ENCODE measurements around the gene KRT16. TPM values are rescaled to one million over a fixed set of nuclear protein-coding genes. Genes with fewer than 3 reads are reported as not detected.
"Not testable (repeated sequence)": the region's sequence is repeated elsewhere in the genome, so short reads cannot be mapped to it uniquely, and the experiment has no call there.

Gene KRT16
- total and polyA plus RNA-seq, 2 experiments from 2014 or later = 0.90 to 2.5 TPM

- Histone ChIP-seq H3K9me3 (ENCODE audit: low read depth) (no peaks in the 10 kb centered on the region), H3K4me1 (ENCODE audit: insufficient read depth) (no peaks in the 10 kb centered on the region), H3K9me2 (ENCODE audit: insufficient read depth) (no peaks in the 10 kb centered on the region), H3K79me2 (ENCODE audit: insufficient read depth) (no peaks in the 10 kb centered on the region), H2AFZ (no peak overlapping the region), H3K9ac (no peak overlapping the region), H3K27me3 (replicated peaks; ENCODE audit: insufficient read depth) (no peaks in the 10 kb centered on the region; the same call in 1 of the 2 replicates), H4K20me1 (ENCODE audit: insufficient read depth) (no peaks in the 10 kb centered on the region), H3K36me3 (ENCODE audit: low read depth) (no peaks in the 10 kb centered on the region), H3K4me3 (no peak overlapping the region), H3K27ac (no peak overlapping the region), H3F3A (ENCODE audit: insufficient read depth) (no peaks in the 10 kb centered on the region), H3K4me2 (ENCODE audit: unreplicated experiment) (no peak overlapping the region)
- no peak for DNase-seq
- 87 to 88% methylated on average over 15 of the region's 15 CpGs for WGBS, 2 experiments (ENCODE audit: low coverage in 1 of 2, low lambda C conversion rate in 2 of 2, missing lambda C conversion rate in 2 of 2)
- in situ Hi-C loops (cut with MboI) = no loop called here
- no peak for TF ChIP-seq EZH2phosphoT487 (IDR thresholded peaks at IDR 0.05; ENCODE audit: insufficient read depth, low read depth)
- TF ChIP-seq EZH2 (IDR thresholded peaks at IDR 0.05; ENCODE audit: insufficient read depth, poor library complexity, severe bottlenecking) = no peak
Observed at GRCh38 chr17:41631898-41632285, 19.3 kb upstream of the KRT16 start.

GRCh38 chr17:41631025-41631897 is 18.7 kb upstream of the KRT16 start:
- no peaks in the 10 kb centered on the region for H3K79me2 ChIP-seq (ENCODE audit: insufficient read depth)
- H4K20me1 ChIP-seq (ENCODE audit: insufficient read depth) = no peaks in the 10 kb centered on the region
- no peaks in the 10 kb centered on the region; the same call in 1 of the 2 replicates for H3K27me3 ChIP-seq (replicated peaks; ENCODE audit: insufficient read depth)
- H3K36me3 ChIP-seq (ENCODE audit: low read depth) = no peaks in the 10 kb centered on the region
- no peaks in the 10 kb centered on the region for H3K9me2 ChIP-seq (ENCODE audit: insufficient read depth)
- H2AFZ ChIP-seq = no peak overlapping the region
- no peaks in the 10 kb centered on the region for H3K4me1 ChIP-seq (ENCODE audit: insufficient read depth)
- no peak overlapping the region for H3K27ac ChIP-seq
- in situ Hi-C loops (cut with MboI) = no loop called here
- H3K4me2 ChIP-seq (ENCODE audit: unreplicated experiment) = no peak overlapping the region
- TF ChIP-seq EZH2 (IDR thresholded peaks at IDR 0.05; ENCODE audit: insufficient read depth, poor library complexity, severe bottlenecking) = no peak
- no peak for TF ChIP-seq EZH2phosphoT487 (IDR thresholded peaks at IDR 0.05; ENCODE audit: insufficient read depth, low read depth)
- DNase-seq = no peak
- no peaks in the 10 kb centered on the region for H3K9me3 ChIP-seq (ENCODE audit: low read depth)
- WGBS, 2 experiments (ENCODE audit: low coverage in 1 of 2, low lambda C conversion rate in 2 of 2, missing lambda C conversion rate in 2 of 2) = 74 to 76% methylated on average over 8 of the region's 8 CpGs
- no peak overlapping the region for H3K9ac ChIP-seq
- H3F3A ChIP-seq (ENCODE audit: insufficient read depth) = no peaks in the 10 kb centered on the region
- H3K4me3 ChIP-seq = no peak overlapping the region

- DNase-seq = no peak
- Histone ChIP-seq H3F3A (ENCODE audit: insufficient read depth) (no peaks in the 10 kb centered on the region), H2AFZ (no peak overlapping the region), H3K4me3 (no peak overlapping the region), H3K79me2 (ENCODE audit: insufficient read depth) (no peaks in the 10 kb centered on the region), H3K36me3 (ENCODE audit: low read depth) (no peaks in the 10 kb centered on the region), H3K4me2 (ENCODE audit: unreplicated experiment) (no peak overlapping the region), H3K4me1 (ENCODE audit: insufficient read depth) (no peaks in the 10 kb centered on the region), H3K9me2 (ENCODE audit: insufficient read depth) (no peaks in the 10 kb centered on the region), H4K20me1 (ENCODE audit: insufficient read depth) (no peaks in the 10 kb centered on the region), H3K9ac (no peak overlapping the region), H3K27me3 (replicated peaks; ENCODE audit: insufficient read depth) (no peaks in the 10 kb centered on the region), H3K27ac (no peak overlapping the region), H3K9me3 (ENCODE audit: low read depth) (no peaks in the 10 kb centered on the region)
- in situ Hi-C loops (cut with MboI) = no loop called here
- TF ChIP-seq EZH2phosphoT487 (IDR thresholded peaks at IDR 0.05; ENCODE audit: insufficient read depth, low read depth) = no peak
- TF ChIP-seq EZH2 (IDR thresholded peaks at IDR 0.05; ENCODE audit: insufficient read depth, poor library complexity, severe bottlenecking) = no peak
- WGBS, 2 experiments (ENCODE audit: low coverage in 1 of 2, low lambda C conversion rate in 2 of 2, missing lambda C conversion rate in 2 of 2) = 76 to 77% methylated on average over 13 of the region's 13 CpGs
Observed at GRCh38 chr17:41629826-41630670, 17.5 kb upstream of the KRT16 start.

DNA sequence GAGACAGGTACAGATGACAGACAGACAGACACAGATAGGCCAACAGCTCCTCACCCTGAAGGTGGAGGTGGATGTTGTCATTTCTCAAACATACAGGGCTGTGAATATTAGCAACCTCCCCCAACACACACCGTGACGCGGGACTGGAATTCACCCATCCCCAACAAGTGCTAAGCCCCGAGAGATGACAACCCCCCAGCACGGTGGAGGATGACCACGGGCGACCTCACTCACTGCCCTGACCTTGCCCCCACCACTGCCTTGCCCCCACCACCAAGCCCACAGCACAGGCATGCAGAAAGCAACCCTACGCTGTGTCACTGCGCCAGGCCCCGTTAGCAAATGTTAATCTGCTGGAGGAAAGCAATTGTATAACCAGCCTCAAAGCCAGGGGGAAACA is 16.7 kb upstream of the KRT16 start:
- WGBS, 2 experiments (ENCODE audit: low coverage in 1 of 2, low lambda C conversion rate in 2 of 2, missing lambda C conversion rate in 2 of 2) = 82 to 84% methylated on average over 9 to 10 of the region's 10 CpGs
- no peaks in the 10 kb centered on the region for H3K79me2 ChIP-seq (ENCODE audit: insufficient read depth)
- H2AFZ ChIP-seq = no peak overlapping the region
- no peaks in the 10 kb centered on the region for H3K4me1 ChIP-seq (ENCODE audit: insufficient read depth)
- no peak overlapping the region for H3K27ac ChIP-seq
- H3K27me3 ChIP-seq (replicated peaks; ENCODE audit: insufficient read depth) = no peaks in the 10 kb centered on the region
- H3K9me3 ChIP-seq (ENCODE audit: low read depth) = no peaks in the 10 kb centered on the region
- in situ Hi-C loops (cut with MboI) = no loop called here
- no peak for DNase-seq
- no peaks in the 10 kb centered on the region for H3F3A ChIP-seq (ENCODE audit: insufficient read depth)
- no peak overlapping the region for H3K4me2 ChIP-seq (ENCODE audit: unreplicated experiment)
- H3K9me2 ChIP-seq (ENCODE audit: insufficient read depth) = no peaks in the 10 kb centered on the region
- no peaks in the 10 kb centered on the region for H4K20me1 ChIP-seq (ENCODE audit: insufficient read depth)
- TF ChIP-seq EZH2 (IDR thresholded peaks at IDR 0.05; ENCODE audit: insufficient read depth, poor library complexity, severe bottlenecking) (no peak), EZH2phosphoT487 (IDR thresholded peaks at IDR 0.05; ENCODE audit: insufficient read depth, low read depth) (no peak)
- no peak overlapping the region for H3K4me3 ChIP-seq
- no peak overlapping the region for H3K9ac ChIP-seq
- H3K36me3 ChIP-seq (ENCODE audit: low read depth) = no peaks in the 10 kb centered on the region

DNA sequence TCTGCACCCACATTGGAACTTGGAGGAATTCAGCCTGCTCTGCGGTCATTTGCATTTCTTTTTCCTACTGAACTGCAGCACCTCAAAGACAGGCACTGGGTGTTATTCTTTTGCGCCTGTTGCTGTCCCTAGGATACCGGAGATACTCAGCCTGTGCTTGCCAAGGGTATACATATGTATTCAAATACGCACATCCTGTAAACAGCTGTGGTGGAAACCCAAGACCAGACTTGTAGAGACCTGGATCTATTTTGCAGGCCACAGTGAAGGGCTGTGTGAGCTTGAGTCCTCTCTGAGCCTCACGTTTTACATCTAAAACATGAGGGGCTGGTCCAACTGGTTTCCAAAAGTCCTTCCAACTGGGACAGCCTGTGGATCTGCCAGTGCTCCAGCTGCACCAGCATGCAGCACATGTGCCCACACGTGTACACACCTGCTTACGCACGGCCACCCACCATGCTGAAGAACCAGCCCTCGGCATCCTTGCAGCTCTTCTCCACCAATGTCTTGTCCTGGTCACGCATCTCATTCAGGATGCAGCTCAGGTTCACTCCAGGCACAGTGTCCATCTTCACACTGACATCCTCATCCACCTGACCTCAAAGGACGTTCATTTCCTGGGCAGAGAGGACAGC is 16.2 kb upstream of the KRT16 start:
- H3K4me3 ChIP-seq; H3K36me3 ChIP-seq (ENCODE audit: low read depth); H3K9ac ChIP-seq; H2AFZ ChIP-seq; H3K27ac ChIP-seq; DNase-seq; H3K9me3 ChIP-seq (ENCODE audit: low read depth); in situ Hi-C loops (cut with MboI); H3K4me1 ChIP-seq (ENCODE audit: insufficient read depth); H3F3A ChIP-seq (ENCODE audit: insufficient read depth); H3K9me2 ChIP-seq (ENCODE audit: insufficient read depth); H3K79me2 ChIP-seq (ENCODE audit: insufficient read depth); H3K4me2 ChIP-seq (ENCODE audit: unreplicated experiment); H4K20me1 ChIP-seq (ENCODE audit: insufficient read depth); H3K27me3 ChIP-seq (replicated peaks; ENCODE audit: insufficient read depth): not testable (repeated sequence)
- WGBS, 2 experiments (ENCODE audit: low coverage in 1 of 2, low lambda C conversion rate in 2 of 2, missing lambda C conversion rate in 2 of 2) = 71 to 77% methylated on average over 11 of the region's 11 CpGs

DNA sequence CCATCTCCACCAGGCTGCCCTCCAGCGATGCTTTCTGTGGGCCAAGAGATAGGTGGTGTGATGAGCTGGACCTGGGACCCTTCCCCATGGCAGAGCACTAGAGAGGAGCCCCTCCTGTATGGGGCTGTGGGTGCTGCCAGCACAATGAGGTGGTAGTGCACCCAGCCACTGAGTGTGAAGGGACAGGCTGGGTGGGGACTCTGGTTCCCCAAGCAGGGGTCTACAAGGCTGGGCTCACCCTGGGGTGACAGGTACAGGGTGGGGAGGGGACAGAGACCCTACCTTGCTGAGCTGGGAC is 15.5 kb upstream of the KRT16 start:
- H3K27ac ChIP-seq; H3K4me1 ChIP-seq (ENCODE audit: insufficient read depth); H3K79me2 ChIP-seq (ENCODE audit: insufficient read depth); H3K9ac ChIP-seq; H3K27me3 ChIP-seq (replicated peaks; ENCODE audit: insufficient read depth); in situ Hi-C loops (cut with MboI); DNase-seq; H3K4me3 ChIP-seq; H3K9me2 ChIP-seq (ENCODE audit: insufficient read depth); H4K20me1 ChIP-seq (ENCODE audit: insufficient read depth); H2AFZ ChIP-seq; H3K36me3 ChIP-seq (ENCODE audit: low read depth); H3K4me2 ChIP-seq (ENCODE audit: unreplicated experiment); H3K9me3 ChIP-seq (ENCODE audit: low read depth); H3F3A ChIP-seq (ENCODE audit: insufficient read depth): not testable (repeated sequence)
- WGBS, 2 experiments (ENCODE audit: low coverage in 1 of 2, low lambda C conversion rate in 2 of 2, missing lambda C conversion rate in 2 of 2) = 17 to 40% methylated on average over 1 of the region's 1 CpG

All from GM23248 (cell line).